ENCODE results near the gene CCM2. TPM values are rescaled to one million over a fixed set of nuclear protein-coding genes. Genes with fewer than 3 reads are reported as not detected.

The CCM2 gene
- total RNA-seq, 1 experiment from 2014 or later: 26.2 TPM

DNA sequence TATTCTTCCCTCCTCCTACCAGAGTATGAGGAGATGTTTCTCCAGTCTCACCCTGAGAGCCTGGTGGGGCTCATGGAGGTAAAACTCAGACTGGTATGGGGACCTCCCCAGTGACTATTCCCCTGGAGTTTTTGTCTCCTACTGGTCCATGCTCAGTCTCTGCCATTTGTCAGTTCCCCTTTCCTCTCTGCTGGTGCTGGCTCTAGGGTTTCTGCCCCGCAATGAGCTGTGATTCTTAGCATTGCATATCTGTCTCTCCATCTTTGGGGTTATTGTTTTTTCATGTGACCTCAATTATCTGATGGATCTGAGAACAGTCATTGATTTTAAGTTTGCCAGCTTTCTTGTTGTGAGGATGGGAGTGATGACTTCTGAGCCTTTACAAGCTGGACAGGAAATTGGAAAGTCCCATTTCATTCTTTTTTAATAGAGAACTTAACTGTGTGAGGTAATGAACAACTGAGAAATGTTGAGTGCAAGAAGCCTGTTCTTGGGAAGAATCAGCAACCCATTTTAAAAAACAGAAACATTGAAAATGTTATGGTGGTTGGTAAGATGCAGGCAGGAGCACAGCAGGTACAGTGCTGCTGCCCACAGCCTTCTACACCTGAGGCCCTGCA, 61.9 kb downstream of the CCM2 start:
- Histone ChIP-seq H3K27ac (no peak overlapping the region), H3K4me3 (no peak overlapping the region), H3K27me3 (no peaks in the 10 kb centered on the region), H3K4me1 (no peaks in the 10 kb centered on the region), H3K9me3 (replicated peaks) (no peaks in the 10 kb centered on the region), H3K36me3 (peaks cover 13% of the 10 kb centered on the region; the same call in 1 of the 2 replicates)
- DNase-seq: no peak

DNA sequence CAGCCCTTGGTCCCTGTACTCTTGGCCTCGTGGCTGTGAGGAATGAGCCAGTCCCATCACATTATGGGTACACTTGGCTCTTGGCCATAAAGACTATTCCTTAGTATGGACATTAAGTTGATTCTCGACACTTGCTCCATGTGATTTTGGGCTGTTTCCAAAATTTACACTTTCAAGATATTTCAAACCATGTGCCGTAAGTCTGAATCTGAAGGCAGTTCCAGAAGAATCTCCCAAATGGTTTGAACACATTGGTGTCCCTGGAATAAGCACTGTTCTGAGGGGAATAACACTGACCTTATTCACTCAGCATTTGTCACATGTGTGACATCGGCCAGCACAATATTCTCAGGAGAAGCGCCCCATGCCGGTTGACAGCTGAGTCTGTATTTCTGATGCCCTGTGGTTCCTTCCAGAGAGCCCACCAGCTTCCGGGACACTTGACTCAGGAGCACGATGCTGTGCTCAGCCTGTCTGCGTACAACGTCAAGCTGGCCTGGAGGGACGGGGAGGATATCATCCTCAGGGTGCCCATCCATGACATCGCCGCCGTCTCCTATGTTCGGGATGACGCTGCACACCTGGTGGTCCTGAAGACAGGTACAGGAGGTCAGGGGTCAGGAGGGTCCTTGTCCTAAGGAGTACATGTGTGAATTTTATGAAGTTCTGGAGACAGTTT, 64.2 kb downstream of the CCM2 start:
- H3K36me3 ChIP-seq: peaks cover 16% of the 10 kb centered on the region
- no peaks in the 10 kb centered on the region for H3K27me3 ChIP-seq
- no peak overlapping the region for H3K4me3 ChIP-seq
- no peak overlapping the region for H3K27ac ChIP-seq
- no peaks in the 10 kb centered on the region for H3K9me3 ChIP-seq (replicated peaks)
- no peaks in the 10 kb centered on the region for H3K4me1 ChIP-seq
- no peak for DNase-seq

DNA sequence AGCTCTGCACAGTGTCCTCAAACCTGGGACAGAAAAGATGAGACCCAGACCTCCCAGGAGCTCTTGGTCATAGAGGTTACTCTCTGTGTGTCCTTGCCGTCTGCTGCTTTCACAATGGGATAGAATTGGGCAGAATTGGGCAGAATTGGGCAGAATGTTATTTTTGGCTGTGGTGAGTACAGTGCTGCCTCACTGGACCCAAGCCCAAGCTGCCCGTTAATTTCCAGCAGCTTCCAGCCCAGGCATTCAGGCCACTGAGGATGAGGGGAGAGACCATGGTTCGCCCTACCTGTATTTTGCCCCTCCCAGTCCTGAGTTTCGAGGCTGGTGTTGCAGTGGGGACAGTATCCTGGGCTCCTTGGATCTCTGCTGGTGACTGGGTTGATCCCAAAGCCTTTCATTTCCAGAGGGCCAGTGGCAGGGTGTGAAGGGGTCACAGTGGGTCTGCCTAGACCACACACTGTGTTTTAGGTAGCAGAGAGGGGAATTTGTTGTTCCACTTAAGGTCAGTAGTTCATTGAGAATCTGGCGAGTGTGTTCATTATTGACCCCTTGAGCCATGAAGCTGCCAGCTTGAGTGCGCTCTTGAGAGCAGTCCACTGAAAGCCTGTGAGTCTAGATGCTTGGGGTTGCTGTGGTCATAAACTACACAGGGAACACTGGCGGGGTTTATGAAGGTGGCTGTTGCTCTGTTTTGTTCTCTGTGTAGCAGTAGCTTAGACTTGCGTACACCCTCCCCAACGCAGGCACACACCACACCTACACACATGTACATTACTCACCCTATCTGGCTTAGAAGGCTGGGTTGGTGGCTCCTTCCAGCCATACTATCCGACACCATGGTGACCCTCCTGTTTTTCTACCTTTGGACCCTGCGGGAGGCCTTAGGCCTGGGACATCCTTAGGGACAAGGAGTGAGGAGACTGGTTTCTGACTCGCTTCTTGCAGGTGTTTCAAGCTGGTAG, 65.3 kb downstream of the CCM2 start:
- Histone ChIP-seq H3K4me1 (no peaks in the 10 kb centered on the region), H3K4me3 (no peak overlapping the region), H3K27me3 (no peaks in the 10 kb centered on the region), H3K27ac (no peak overlapping the region), H3K36me3 (peaks cover 23% of the 10 kb centered on the region), H3K9me3 (replicated peaks) (no peaks in the 10 kb centered on the region)
- no peak for DNase-seq

DNA sequence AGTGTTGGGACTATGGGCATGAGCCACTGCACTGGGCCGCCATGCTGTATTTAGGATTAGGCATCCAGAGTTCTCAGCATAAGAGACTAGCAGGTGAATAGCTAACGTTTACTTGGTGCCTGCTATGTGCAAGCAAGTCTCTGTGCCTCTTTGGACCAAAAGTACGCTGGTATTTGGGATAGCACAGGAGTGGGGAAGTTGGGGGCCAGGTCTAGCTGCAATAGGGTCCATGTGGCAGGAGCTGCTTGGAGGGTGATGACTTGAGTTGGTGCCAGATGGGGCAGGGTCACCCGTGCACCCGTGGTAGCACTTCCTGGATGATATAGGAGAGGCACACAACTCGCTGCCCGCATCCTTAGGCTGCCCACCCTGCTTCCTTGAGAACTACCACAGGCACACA, 66.4 kb downstream of the CCM2 start:
- Histone ChIP-seq H3K4me3 (no peak overlapping the region), H3K27ac (no peak overlapping the region), H3K36me3 (peaks cover 23% of the 10 kb centered on the region), H3K4me1 (no peaks in the 10 kb centered on the region), H3K9me3 (replicated peaks) (no peaks in the 10 kb centered on the region), H3K27me3 (no peaks in the 10 kb centered on the region)
- no peak for DNase-seq

DNA sequence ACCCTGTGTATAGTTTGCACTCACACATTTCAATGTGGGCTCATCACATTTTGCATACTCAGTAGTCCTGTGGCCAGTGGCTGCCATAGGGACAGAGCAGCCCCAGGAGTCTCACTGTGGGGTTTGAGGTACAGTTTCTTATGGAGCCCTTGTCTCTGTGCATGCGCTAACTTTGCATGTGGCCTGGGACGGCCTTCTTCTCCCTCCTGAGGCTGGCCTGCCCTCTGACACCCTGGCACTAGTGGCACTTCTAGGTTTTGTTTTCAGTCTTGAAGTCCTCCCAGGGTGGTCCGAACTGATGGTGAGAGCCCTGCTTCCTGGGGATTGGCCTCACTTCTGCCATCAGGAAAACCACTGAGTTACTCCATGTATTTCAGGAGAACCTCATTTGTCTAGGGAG, 67.6 kb downstream of the CCM2 start:
- no peak overlapping the region for H3K4me3 ChIP-seq
- H3K9me3 ChIP-seq (replicated peaks): no peaks in the 10 kb centered on the region
- DNase-seq: no peak
- no peaks in the 10 kb centered on the region for H3K4me1 ChIP-seq
- H3K27ac ChIP-seq: no peak overlapping the region
- no peaks in the 10 kb centered on the region for H3K27me3 ChIP-seq
- H3K36me3 ChIP-seq: peaks cover 23% of the 10 kb centered on the region

DNA sequence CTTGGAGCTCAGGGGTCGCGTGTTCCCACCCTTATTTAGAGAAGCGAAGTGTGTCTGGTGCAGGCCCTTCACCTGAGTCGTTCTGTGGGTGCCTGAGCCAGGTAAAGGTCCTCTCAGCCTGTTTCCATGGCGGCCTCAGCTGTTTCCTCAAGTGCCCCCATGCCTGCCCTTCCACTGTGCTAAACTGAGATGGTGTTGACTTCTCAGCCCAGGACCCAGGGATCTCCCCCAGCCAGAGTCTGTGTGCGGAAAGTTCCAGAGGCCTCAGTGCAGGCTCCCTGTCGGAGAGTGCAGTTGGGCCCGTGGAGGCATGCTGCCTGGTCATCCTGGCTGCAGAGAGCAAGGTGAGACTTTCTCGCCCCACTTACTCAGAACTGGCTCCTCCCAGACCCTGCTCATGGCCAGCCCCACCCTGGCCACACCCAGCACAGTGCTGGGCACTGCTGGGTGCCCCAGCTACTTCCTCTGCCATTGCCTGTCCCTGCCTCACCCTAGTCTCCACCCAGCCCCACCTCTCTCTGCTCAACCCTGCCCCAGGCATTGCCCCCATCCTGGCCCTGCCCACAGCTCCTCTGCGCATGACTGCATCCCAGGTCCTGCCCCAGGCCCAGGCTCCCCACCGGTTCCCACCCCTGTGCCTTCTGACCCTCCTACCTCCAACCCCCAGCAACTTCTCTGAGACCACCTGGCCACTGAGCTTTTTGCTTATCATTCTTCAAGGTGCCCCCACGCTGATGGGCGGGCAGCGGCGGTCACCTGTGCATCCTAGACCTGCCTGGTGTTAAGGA, 68.4 kb downstream of the CCM2 start:
- H3K27ac ChIP-seq: no peak overlapping the region
- DNase-seq: no peak
- H3K27me3 ChIP-seq: no peaks in the 10 kb centered on the region
- H3K36me3 ChIP-seq: peaks cover 23% of the 10 kb centered on the region
- H3K4me1 ChIP-seq: peaks cover 2% of the 10 kb centered on the region
- no peaks in the 10 kb centered on the region for H3K9me3 ChIP-seq (replicated peaks)
- H3K4me3 ChIP-seq: no peak overlapping the region

DNA sequence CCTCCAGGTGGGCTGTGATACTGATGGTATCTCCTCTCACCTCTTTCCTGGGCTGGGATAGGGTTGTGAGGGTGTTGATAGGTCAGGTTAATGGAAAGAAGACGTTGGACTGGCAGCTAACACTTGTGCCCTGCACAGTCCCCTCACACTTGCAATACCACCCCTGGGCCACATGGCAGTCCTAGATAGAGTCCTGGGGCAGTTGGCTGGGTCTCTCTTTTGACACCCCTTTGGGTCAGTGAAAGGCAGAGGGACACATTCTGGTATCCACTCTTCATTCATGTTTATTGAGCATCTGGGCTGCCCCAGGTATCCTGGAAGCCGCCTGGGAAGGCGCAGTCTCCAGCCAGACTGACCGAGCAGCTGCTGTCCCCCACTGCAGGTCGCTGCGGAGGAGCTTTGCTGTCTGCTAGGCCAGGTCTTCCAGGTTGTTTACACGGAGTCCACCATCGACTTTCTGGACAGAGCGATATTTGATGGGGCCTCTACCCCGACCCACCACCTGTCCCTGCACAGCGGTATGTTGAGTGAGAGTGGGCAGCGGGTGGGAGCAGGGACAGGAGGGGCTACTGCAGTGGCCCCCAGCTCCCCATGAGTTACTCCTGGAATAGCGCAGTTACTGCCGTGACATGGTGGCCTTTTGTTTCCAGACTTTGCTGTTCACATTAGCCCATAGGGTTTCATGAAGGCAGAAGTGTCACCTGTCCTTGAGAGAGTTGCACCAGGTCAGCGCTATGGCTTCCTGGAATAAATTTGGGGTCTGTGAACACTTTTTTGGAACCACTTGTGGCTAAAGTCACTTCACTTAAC, 69.6 kb downstream of the CCM2 start:
- Histone ChIP-seq H3K4me3 (no peak overlapping the region), H3K9me3 (replicated peaks) (no peaks in the 10 kb centered on the region), H3K27ac (no peak overlapping the region), H3K4me1 (peaks cover 6% of the 10 kb centered on the region), H3K27me3 (no peaks in the 10 kb centered on the region), H3K36me3 (peaks cover 14% of the 10 kb centered on the region)
- DNase-seq: no peak

DNA sequence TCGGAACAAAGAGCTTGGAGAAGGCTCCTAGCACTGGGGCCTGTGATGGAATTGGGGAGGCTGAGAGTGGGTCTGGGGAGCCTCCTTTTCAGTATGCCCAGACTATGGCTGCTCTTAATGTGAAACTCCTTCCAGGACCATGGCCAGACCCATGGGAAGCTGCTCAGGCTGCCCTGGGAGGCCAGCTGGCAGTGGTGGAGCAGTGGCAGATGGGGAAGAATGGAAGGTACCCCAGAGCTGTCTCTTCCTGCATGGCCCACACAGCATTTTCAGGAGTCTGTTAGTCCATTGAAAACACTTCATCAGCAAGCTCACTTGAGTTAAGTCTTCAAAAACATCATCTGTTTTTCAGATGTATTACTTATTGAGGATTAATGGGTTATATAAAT, 70.2 kb downstream of the CCM2 start:
- H3K27me3 ChIP-seq: no peaks in the 10 kb centered on the region
- peaks cover 13% of the 10 kb centered on the region for H3K36me3 ChIP-seq
- H3K27ac ChIP-seq: no peak overlapping the region
- H3K4me1 ChIP-seq: peaks cover 6% of the 10 kb centered on the region
- DNase-seq: no peak
- H3K9me3 ChIP-seq (replicated peaks): no peaks in the 10 kb centered on the region
- no peak overlapping the region for H3K4me3 ChIP-seq

DNA sequence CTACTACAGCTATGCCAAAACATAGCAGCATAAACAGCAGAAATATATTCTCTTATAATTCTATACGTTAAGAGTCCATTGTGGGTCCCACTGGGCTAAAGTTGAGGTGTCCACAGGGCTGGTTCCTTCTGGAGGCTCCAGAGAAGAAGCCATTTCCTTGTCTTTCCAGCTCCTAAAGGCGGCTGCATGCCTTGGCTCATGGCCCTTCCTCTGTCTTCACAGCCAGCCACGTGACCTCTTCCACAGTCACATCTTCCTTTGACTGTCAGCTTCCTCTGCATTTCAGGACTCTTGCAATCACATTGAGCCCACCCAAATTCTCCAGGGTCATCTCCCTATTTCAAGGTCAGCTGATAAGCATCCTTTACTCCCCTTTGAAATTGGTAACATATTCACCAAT, 71.5 kb downstream of the CCM2 start:
- no peak for DNase-seq
- H3K9me3 ChIP-seq (replicated peaks): no peaks in the 10 kb centered on the region
- H3K27ac ChIP-seq: no peak overlapping the region
- H3K4me3 ChIP-seq: no peak overlapping the region
- no peaks in the 10 kb centered on the region for H3K27me3 ChIP-seq
- peaks cover 6% of the 10 kb centered on the region for H3K4me1 ChIP-seq
- H3K36me3 ChIP-seq: peaks cover 16% of the 10 kb centered on the region

DNA sequence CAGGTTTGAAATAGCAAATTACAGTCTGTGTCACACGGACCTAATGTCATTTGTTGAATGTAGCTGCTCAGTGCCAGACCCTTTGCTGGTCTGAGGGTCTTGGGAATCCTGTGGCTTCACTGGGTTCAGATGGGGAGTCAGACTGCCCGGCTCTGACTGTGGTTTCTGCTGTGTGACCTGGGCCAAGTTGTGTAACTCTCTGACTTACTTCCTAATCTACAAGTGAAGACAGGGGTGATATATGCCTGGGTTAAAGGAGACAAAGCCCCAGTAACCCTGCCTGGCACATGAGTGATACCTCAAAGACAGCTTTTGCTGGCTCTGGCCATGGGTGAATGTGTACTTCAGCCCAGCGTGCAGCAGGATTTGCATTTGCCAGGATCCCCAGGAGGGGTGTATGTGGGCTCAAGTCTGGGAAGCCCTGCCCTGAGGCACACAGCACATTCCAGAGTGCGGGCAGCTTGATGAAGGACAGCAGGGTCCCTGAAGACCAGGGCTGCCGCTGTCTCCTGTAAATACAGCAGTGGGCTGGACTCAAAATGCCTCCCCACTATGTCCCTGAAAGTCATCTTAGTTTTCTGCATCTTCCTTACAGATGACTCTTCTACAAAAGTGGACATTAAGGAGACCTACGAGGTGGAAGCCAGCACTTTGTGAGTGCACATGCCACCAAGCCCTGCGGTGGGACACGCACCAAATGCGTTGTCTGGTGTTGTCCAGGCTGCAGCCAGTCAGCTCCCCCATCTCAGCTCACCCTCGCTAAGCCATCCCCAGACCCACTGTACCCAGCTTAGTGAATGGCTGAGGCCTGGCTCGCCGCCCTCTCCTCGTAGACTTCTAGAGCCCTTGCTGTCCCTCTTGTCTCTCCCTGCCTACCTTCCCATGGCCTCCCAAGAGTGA, 72.4 kb downstream of the CCM2 start:
- DNase-seq: no peak
- Histone ChIP-seq H3K9me3 (replicated peaks) (no peaks in the 10 kb centered on the region), H3K27ac (no peak overlapping the region), H3K36me3 (peaks cover 21% of the 10 kb centered on the region), H3K4me3 (no peak overlapping the region), H3K27me3 (no peaks in the 10 kb centered on the region), H3K4me1 (peaks cover 6% of the 10 kb centered on the region)

DNA sequence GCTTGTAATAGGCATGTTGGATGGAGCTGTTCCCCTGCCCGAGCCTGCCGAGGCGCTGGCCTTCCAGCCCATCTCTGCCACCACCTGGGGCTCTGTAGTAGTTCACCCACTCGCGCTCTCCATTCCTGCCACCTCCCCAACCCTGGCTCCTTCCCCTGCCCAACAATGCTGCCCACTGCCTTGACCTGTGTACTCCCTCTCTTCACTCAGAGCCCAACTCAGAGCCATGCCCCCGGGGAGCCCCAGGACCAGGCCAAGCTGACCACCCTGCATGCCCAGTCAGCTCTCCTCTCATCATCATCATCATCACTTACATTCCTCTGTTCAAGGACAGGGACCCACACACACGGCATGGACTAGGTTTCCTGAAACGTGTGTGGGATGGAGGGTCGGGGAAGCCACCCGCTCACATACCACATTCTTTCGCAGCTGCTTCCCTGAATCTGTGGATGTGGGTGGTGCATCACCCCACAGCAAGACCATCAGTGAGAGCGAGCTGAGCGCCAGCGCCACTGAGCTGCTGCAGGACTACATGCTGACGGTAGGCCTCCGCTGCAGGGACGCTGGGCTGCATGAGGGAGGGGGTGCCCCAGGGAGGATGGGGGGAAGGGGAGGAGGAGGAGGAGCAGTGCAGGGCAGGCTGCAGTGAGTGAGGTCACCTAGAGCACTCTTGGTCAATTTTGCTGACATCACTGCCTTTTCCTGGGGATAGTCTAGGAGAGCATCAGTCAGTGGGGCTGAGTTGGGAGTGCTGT, 73.2 kb downstream of the CCM2 start:
- DNase-seq: no peak
- H3K4me3 ChIP-seq: no peak overlapping the region

DNA sequence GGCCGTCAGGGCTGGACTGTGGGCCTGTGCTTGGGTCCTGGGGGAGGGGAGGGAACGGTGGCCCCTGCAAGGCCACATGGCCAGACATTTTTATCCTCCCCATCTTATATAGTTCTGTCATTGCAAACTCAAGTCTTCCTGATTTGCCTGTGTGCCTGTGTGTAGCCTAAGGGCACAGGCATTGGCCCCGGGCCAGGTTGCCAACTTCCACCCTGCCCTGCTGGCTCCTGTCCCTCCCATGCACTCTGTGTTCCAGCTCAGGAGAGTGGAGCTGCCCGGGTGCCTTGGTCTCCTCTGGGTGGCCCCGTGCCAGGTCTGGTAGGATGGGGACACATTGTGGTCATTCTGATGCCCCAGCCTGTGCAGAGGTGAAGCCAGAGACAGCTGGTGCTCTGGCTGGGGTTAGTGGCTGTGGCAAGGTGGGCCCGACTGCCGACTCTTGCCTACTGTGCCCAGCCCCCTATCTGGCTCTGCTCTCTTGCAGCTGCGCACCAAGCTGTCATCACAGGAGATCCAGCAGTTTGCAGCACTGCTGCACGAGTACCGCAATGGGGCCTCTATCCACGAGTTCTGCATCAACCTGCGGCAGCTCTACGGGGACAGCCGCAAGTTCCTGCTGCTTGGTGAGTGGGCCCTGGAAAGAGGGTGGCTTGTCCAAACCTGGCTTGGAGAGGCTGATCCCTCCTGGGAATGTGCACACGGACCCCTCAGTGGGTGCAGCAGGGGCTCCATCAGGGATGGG, 74.0 kb downstream of the CCM2 start:
- DNase-seq: peak; percentile 31 to 32
- Histone ChIP-seq H3K4me1 (peaks cover 6% of the 10 kb centered on the region), H3K27ac (no peak overlapping the region), H3K27me3 (no peaks in the 10 kb centered on the region), H3K36me3 (peaks cover 26% of the 10 kb centered on the region), H3K4me3 (no peak overlapping the region), H3K9me3 (replicated peaks) (no peaks in the 10 kb centered on the region)

More for the DNA sequence above, 73.2 kb downstream of the CCM2 start:
- H3K9me3 ChIP-seq (replicated peaks): no peaks in the 10 kb centered on the region
- peaks cover 26% of the 10 kb centered on the region for H3K36me3 ChIP-seq
- no peak overlapping the region for H3K27ac ChIP-seq
- no peaks in the 10 kb centered on the region for H3K27me3 ChIP-seq
- H3K4me1 ChIP-seq: peaks cover 6% of the 10 kb centered on the region
